ENCODE data around the gene ATRNL1.
"Not testable (repeated sequence)": the region's sequence is repeated elsewhere in the genome, so short reads cannot be mapped to it uniquely, and the experiment has no call there.

Gene ATRNL1

DNA sequence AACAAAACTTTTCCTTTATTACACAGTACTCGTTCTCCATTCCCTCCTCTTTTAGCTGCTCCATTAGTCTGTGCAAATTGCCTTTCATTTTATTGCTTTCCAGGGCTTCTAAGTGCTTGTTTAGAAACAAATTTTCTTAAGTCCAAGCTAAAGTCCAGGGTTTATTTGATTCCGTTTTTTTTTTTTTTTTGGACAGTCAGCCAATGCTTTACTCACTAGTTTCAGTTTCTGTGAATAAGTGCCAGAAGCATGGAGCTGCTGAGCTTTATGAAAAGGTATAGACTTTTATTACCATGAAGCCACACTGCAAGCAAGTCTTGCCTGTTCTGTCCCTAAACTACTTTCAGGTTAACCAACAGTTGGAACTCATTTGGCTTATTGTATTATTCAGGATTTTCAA, 724.8 kb downstream of the ATRNL1 start:
- no peak overlapping the region for H3K4me3 ChIP-seq (ENCODE audit: low read depth in 1 of 2, low read length in 2 of 2)
- no peaks in the 10 kb centered on the region for H3K36me3 ChIP-seq (ENCODE audit: control insufficient read depth in 1 of 2, insufficient read depth in 2 of 2, low read length in 2 of 2)
- no peaks in the 10 kb centered on the region for H3K27me3 ChIP-seq (ENCODE audit: low read depth, low read length)

DNA sequence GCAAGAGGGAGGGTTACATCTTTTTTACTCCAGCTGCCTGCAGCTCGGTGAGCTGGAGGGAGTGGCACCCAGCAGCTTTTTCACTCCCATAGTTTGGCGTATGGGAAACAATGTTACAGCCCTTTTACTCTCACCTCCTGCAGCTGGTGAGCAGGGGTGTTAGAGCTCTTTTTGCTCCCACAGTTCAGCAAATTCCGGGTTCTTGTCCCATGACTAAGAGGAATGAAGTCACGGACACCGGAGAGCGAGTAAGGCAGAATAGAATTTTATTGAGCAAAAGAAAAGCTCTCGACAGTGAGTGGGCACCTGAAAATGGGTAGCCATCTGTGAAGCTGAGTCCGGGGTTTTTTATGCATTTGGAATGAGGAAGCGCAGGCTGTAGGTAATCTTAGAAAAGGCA, 733.2 kb downstream of the ATRNL1 start:
- no peak overlapping the region for H3K27ac ChIP-seq (ENCODE audit: low read length)
- H3K9me3 ChIP-seq (ENCODE audit: control insufficient read depth in 1 of 2, low read length in 2 of 2), result no peaks in the 10 kb centered on the region
- peaks cover 0 to 3% of the 10 kb centered on the region in 2 donors for H3K4me1 ChIP-seq (ENCODE audit: control insufficient read depth in 1 of 2, insufficient read depth in 2 of 2, low read length in 2 of 2)
- no peak overlapping the region for H3K4me3 ChIP-seq (ENCODE audit: low read depth in 1 of 2, low read length in 2 of 2)
- H3K36me3 ChIP-seq (ENCODE audit: control insufficient read depth in 1 of 2, insufficient read depth in 2 of 2, low read length in 2 of 2), result no peaks in the 10 kb centered on the region
- H3K27me3 ChIP-seq (ENCODE audit: low read depth, low read length), result no peaks in the 10 kb centered on the region

More for the DNA sequence above, 724.8 kb downstream of the ATRNL1 start:
- Histone ChIP-seq H3K27ac (ENCODE audit: low read length) (no peak overlapping the region), H3K9me3 (ENCODE audit: control insufficient read depth in 1 of 2, low read length in 2 of 2) (no peaks in the 10 kb centered on the region), H3K4me1 (ENCODE audit: control insufficient read depth in 1 of 2, insufficient read depth in 2 of 2, low read length in 2 of 2) (no peaks in the 10 kb centered on the region)

DNA sequence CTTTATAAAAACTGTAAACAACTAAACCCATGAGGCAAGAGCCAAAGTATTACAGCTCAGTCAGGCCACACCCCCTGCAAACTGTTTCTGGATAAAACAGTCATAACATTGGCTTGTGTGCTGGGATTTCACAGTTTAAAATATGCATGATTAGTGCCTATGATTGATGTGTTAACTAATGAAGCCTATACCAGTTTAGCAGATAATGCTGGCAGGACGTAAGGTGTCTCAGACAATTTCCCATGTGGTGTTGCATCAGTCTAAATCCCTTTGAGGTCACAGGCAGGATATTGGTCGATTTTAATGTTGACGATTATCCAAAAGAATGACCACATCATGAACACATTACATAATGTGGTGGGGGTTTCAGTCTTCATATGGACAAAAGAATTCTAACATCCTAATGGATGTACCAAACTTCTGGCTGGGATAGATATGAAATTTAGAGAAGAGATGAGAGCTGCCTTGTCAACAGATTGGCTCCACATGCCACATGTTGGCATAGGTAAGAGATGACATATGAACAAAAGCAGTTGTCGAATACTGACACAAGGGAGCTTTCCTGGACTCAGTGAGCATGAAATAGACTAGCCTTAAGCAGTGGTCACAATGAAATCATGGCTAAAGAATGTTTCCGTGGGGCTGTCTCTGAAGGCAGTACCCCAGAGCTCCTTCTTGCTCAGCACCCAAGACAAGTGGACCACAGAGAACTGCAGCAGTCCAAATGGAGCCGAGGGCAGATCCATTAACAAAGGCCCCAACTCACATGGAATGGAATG, 734.3 kb downstream of the ATRNL1 start:
- no peak overlapping the region for H3K4me3 ChIP-seq (ENCODE audit: low read depth in 1 of 2, low read length in 2 of 2)
- H3K36me3 ChIP-seq (ENCODE audit: control insufficient read depth in 1 of 2, insufficient read depth in 2 of 2, low read length in 2 of 2), result no peaks in the 10 kb centered on the region
- no peaks in the 10 kb centered on the region for H3K27me3 ChIP-seq (ENCODE audit: low read depth, low read length)
- H3K4me1 ChIP-seq (ENCODE audit: control insufficient read depth in 1 of 2, insufficient read depth in 2 of 2, low read length in 2 of 2), result peaks cover 0 to 3% of the 10 kb centered on the region in 2 donors
- H3K27ac ChIP-seq (ENCODE audit: low read length), result no peak overlapping the region
- H3K9me3 ChIP-seq (ENCODE audit: control insufficient read depth in 1 of 2, low read length in 2 of 2), result no peaks in the 10 kb centered on the region

DNA sequence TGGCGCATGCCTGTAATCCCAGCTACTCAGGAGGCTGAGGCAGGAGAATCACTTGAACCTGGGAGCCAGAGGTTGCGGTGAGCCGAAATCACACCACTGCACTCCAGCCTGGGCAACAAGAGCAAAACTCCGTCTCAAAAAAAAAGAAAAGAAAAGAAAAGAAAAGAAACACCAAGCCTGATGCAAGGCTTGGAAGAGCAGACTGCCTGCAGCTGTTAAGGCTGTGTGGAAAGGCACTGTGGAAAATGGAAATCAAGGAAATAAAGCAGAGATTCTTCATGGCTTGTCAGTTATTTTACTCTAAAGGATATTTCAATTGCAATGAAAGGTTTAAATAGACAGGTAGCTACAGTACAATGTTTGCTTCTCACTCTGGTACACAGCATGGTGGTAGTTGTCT, 735.0 kb downstream of the ATRNL1 start:
- H3K9me3 ChIP-seq (ENCODE audit: control insufficient read depth in 1 of 2, low read length in 2 of 2); H3K4me3 ChIP-seq (ENCODE audit: low read depth in 1 of 2, low read length in 2 of 2); H3K27me3 ChIP-seq (ENCODE audit: low read depth, low read length); H3K36me3 ChIP-seq (ENCODE audit: control insufficient read depth in 1 of 2, insufficient read depth in 2 of 2, low read length in 2 of 2); H3K4me1 ChIP-seq (ENCODE audit: control insufficient read depth in 1 of 2, insufficient read depth in 2 of 2, low read length in 2 of 2); H3K27ac ChIP-seq (ENCODE audit: low read length): not testable (repeated sequence)

DNA sequence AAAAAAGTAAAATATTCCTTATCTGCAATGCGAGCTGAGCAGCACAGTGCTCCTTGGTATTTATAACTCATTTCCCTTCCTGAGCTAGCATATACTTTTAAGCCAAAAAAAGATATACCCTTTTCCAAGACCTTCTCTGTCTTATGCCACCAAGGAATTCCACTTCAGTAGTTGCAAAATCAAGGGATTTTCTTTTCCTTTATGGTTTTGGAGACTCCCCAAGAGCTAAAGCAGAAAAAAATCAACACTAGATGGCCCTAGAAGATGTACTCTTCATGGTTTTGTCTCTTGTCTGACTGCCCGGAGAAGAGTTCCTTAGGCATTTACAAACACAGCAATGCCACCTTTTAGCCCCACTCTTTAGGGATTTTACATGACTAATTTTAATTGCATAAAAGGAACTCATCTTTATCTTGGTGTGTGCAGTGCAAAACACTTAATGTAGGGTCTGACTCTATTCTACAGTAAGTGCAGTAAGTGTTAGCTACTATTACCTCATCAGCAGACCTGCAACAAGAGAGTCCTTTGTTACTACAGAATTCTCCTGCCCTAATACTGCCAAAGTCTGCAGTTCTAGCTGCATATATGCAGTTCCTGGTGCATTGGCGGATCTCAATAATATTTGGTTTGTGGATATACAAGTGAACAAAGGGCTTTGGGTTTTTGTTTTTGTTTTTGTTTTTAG, 736.5 kb downstream of the ATRNL1 start:
- Histone ChIP-seq H3K9me3 (ENCODE audit: control insufficient read depth in 1 of 2, low read length in 2 of 2) (no peaks in the 10 kb centered on the region), H3K36me3 (ENCODE audit: control insufficient read depth in 1 of 2, insufficient read depth in 2 of 2, low read length in 2 of 2) (no peaks in the 10 kb centered on the region)

DNA sequence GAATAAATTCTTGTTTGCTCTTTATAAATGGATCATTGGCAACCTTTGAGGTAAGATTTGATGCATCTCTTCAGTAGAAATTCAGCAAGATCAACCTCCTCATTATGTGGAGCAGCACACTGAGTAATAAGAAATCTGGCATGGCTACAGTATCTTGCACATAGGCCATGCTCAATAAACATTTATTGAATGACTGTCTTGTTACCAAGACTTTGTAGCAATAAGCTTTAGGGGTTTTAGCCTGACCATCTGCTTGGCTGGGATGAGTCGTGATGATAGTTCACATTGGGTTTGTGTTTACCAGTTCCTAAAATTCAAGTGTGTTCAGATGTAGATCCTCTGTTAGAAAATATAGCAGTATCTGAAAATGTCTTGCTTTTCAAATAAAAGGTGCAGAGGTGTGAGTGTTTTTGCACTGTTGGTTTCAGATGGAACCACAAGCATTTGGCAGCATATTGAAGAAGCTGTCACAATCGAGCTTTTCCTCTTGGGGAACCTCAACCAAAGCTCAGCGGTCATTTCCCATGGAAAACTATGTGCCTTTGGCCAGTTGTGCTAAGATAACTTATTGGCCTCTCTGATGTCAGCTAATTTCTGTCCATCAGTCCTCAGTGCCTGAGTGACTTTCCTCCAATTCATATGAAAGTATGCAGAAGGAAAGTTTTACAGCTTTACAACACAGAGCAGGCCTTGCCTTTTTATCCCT, 737.3 kb downstream of the ATRNL1 start:
- Histone ChIP-seq H3K27ac (ENCODE audit: low read length) (no peak overlapping the region), H3K9me3 (ENCODE audit: control insufficient read depth in 1 of 2, low read length in 2 of 2) (no peaks in the 10 kb centered on the region), H3K36me3 (ENCODE audit: control insufficient read depth in 1 of 2, insufficient read depth in 2 of 2, low read length in 2 of 2) (no peaks in the 10 kb centered on the region), H3K4me3 (ENCODE audit: low read depth in 1 of 2, low read length in 2 of 2) (no peak overlapping the region), H3K27me3 (ENCODE audit: low read depth, low read length) (no peaks in the 10 kb centered on the region), H3K4me1 (ENCODE audit: control insufficient read depth in 1 of 2, insufficient read depth in 2 of 2, low read length in 2 of 2) (peaks cover 0 to 3% of the 10 kb centered on the region in 2 donors)

More for the DNA sequence above, 736.5 kb downstream of the ATRNL1 start:
- H3K4me1 ChIP-seq (ENCODE audit: control insufficient read depth in 1 of 2, insufficient read depth in 2 of 2, low read length in 2 of 2), result peaks cover 0 to 3% of the 10 kb centered on the region in 2 donors
- H3K4me3 ChIP-seq (ENCODE audit: low read depth in 1 of 2, low read length in 2 of 2), result no peak overlapping the region
- H3K27ac ChIP-seq (ENCODE audit: low read length), result no peak overlapping the region
- H3K27me3 ChIP-seq (ENCODE audit: low read depth, low read length), result no peaks in the 10 kb centered on the region

- Histone ChIP-seq H3K27me3 (ENCODE audit: low read depth, low read length) (no peaks in the 10 kb centered on the region), H3K4me1 (ENCODE audit: control insufficient read depth in 1 of 2, insufficient read depth in 2 of 2, low read length in 2 of 2) (peaks cover 0 to 3% of the 10 kb centered on the region in 2 donors), H3K4me3 (ENCODE audit: low read depth in 1 of 2, low read length in 2 of 2) (no peak overlapping the region), H3K9me3 (ENCODE audit: control insufficient read depth in 1 of 2, low read length in 2 of 2) (no peaks in the 10 kb centered on the region), H3K36me3 (ENCODE audit: control insufficient read depth in 1 of 2, insufficient read depth in 2 of 2, low read length in 2 of 2) (no peaks in the 10 kb centered on the region), H3K27ac (ENCODE audit: low read length) (no peak overlapping the region)
Observed at GRCh38 chr10:115831016-115831415, 737.9 kb downstream of the ATRNL1 start.

DNA sequence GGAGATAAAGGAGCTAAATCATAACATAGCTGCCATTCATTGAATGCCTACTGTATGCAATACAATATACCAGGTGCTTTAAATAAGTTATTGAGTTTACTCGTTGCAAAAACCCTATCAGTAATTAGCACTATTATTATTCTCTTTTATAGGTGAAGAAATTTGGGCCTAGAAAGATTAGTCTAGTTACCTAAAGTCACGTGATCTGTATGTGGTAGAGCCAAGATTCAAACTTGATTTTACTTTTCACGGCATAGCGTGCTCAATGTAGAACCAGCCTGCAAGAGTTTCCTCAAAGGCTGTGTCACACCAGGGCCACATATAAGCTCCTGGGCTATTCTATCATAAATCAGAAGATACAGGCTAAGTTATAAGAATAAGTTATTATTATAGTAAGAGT, 740.0 kb downstream of the ATRNL1 start:
- H3K27me3 ChIP-seq (ENCODE audit: low read depth, low read length), result no peaks in the 10 kb centered on the region
- H3K9me3 ChIP-seq (ENCODE audit: control insufficient read depth in 1 of 2, low read length in 2 of 2), result no peaks in the 10 kb centered on the region
- no peak overlapping the region for H3K4me3 ChIP-seq (ENCODE audit: low read depth in 1 of 2, low read length in 2 of 2)
- no peaks in the 10 kb centered on the region for H3K36me3 ChIP-seq (ENCODE audit: control insufficient read depth in 1 of 2, insufficient read depth in 2 of 2, low read length in 2 of 2)
- no peaks in the 10 kb centered on the region for H3K4me1 ChIP-seq (ENCODE audit: control insufficient read depth in 1 of 2, insufficient read depth in 2 of 2, low read length in 2 of 2)
- H3K27ac ChIP-seq (ENCODE audit: low read length), result no peak overlapping the region

DNA sequence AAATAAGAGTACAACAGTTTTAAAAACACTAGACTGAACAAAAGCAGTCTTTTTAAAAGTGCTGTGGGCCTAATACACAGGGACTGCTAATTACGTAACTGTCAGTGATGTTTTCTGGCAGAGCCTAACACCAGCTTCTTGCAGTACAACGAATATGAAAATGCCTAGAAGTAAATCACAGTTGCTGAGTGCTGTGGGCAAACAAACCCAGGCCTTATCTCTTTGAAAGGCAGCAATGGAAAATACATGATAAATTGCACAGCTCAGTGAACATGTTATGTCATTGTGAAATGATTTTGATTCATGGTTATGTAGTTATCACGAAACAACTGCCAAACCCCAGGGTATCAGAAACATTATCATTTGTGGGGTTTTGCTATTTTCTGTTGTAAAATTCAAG, 751.4 kb downstream of the ATRNL1 start:
- Histone ChIP-seq H3K27me3 (ENCODE audit: low read depth, low read length) (no peaks in the 10 kb centered on the region), H3K4me1 (ENCODE audit: control insufficient read depth in 1 of 2, insufficient read depth in 2 of 2, low read length in 2 of 2) (no peaks in the 10 kb centered on the region), H3K9me3 (ENCODE audit: control insufficient read depth in 1 of 2, low read length in 2 of 2) (no peaks in the 10 kb centered on the region), H3K27ac (ENCODE audit: low read length) (no peak overlapping the region), H3K4me3 (ENCODE audit: low read depth in 1 of 2, low read length in 2 of 2) (no peak overlapping the region), H3K36me3 (ENCODE audit: control insufficient read depth in 1 of 2, insufficient read depth in 2 of 2, low read length in 2 of 2) (no peaks in the 10 kb centered on the region)

- Histone ChIP-seq H3K9me3 (ENCODE audit: control insufficient read depth in 1 of 2, low read length in 2 of 2) (no peaks in the 10 kb centered on the region), H3K27me3 (ENCODE audit: low read depth, low read length) (no peaks in the 10 kb centered on the region)
Observed at GRCh38 chr10:115845921-115846320, 752.8 kb downstream of the ATRNL1 start.

GRCh38 chr10:115846528-115846927, 753.4 kb downstream of the ATRNL1 start:
- no peaks in the 10 kb centered on the region for H3K9me3 ChIP-seq (ENCODE audit: control insufficient read depth in 1 of 2, low read length in 2 of 2)
- no peaks in the 10 kb centered on the region for H3K4me1 ChIP-seq (ENCODE audit: control insufficient read depth in 1 of 2, insufficient read depth in 2 of 2, low read length in 2 of 2)
- H3K27me3 ChIP-seq (ENCODE audit: low read depth, low read length), result no peaks in the 10 kb centered on the region
- H3K4me3 ChIP-seq (ENCODE audit: low read depth in 1 of 2, low read length in 2 of 2), result no peak overlapping the region
- no peak overlapping the region for H3K27ac ChIP-seq (ENCODE audit: low read length)
- no peaks in the 10 kb centered on the region for H3K36me3 ChIP-seq (ENCODE audit: control insufficient read depth in 1 of 2, insufficient read depth in 2 of 2, low read length in 2 of 2)

More at GRCh38 chr10:115845921-115846320, 752.8 kb downstream of the ATRNL1 start:
- no peak overlapping the region for H3K4me3 ChIP-seq (ENCODE audit: low read depth in 1 of 2, low read length in 2 of 2)
- no peaks in the 10 kb centered on the region for H3K4me1 ChIP-seq (ENCODE audit: control insufficient read depth in 1 of 2, insufficient read depth in 2 of 2, low read length in 2 of 2)
- no peak overlapping the region for H3K27ac ChIP-seq (ENCODE audit: low read length)
- no peaks in the 10 kb centered on the region for H3K36me3 ChIP-seq (ENCODE audit: control insufficient read depth in 1 of 2, insufficient read depth in 2 of 2, low read length in 2 of 2)

Data from muscle layer of duodenum (tissue), 2 donors.